Stimulated activated CD4-positive, alpha-beta T cell treated with anti-CD3 and anti-CD28 coated beads, TNF-alpha, amount 100 ng/mL, for 4 hours (primary cell): ENCODE results near the gene CCL5.

ENCODE experiments used
- DNase-seq, 3 experiments: peaks; one replicate each; pipeline ENCODE4 v3.0.0-alpha.2; 2020; ENCODE audit warnings: low read depth in 3 of 3

Gene CCL5

DNA sequence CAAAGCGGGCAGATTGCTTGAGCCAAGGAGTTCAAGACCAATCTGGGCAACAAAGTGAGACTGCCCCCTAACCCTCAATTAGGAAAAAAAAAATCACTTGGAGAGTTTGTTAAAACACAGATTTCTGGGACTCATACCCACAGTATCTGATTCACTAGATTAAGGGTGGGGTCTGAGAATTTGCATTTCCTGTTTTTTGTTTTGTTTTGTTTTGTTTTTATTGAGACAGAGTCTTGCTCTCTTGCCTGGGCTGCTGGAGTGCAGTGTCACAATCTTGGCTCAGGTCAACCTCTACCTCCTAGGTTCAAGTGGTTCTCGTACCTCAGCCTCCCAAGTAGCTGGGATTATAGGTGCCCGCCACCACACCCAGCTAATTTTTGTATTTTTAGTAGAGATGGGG, 12.6 kb downstream of the CCL5 start:
- no peak for DNase-seq

DNA sequence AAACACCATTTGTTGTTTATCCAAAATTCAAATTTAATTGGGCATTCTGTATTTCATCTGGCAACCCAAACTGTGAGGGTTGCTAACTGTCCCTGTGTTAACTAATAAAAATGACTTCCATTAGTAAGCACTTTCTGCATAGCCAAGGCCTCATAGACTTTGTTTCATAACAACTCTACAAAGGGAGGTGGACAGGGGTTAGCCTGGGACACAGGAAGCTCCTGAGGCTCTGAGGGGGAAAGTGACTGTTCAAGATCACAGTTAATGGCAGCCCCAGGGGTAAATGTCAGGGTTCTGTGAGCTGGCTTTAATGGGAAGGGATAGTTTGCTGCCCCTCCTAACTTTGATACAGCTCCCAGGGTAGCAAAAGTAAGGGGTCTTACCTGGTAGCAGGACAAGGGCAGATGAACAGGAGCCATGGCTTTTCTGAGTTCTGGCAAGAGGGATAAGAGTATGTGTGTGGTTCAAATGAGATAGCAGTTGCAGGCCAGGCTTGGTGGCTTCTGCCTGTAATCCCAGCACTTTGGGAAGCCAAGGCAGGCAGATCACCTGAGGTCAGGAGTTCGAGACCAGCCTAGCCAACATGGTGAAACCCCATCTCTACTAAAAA, 13.7 kb downstream of the CCL5 start:
- DNase-seq, result no peak

DNA sequence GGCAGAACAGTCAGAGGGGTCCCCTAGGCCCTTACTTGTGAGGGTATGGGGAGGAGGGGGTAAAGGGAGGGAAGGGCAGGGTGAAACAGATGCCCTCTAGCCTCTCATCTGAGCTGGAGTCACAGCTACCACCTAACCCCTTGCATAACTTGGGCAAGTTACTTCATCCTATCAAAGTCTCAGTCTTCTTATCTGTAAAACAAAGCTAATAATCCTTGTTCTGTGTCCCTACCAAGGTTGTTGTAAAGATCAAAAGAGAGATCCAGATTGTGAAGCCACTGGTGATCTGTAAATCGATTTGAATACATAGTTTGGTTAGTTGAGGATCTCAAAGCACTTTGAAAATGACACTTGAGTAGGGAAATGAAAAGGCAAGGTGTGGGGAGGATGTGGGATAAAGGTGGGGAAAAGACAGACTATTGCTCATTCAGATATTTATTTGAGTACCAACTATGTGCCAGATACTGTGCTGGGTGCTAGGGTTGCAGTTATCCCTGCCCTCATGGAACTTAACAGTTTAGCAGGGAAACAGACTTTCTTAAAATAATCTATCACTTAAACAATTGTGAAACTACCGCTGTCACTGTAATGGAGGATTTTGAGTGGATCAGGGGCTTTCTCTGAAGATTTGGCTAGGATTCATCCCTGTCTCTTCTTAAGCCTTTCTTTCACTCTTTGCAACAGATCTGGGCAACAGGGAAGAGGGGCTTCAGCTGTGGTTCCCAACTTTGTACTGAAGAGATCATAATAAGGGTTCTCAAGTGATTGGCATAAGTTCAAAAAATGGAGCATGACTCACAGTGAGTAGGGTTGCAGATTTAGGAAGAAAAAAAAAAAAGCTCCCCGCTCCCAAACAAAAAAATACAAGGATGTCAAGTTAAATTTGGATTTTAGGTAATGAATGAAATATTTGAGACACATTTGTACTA, 14.5 kb downstream of the CCL5 start:
- DNase-seq, result no peak

DNA sequence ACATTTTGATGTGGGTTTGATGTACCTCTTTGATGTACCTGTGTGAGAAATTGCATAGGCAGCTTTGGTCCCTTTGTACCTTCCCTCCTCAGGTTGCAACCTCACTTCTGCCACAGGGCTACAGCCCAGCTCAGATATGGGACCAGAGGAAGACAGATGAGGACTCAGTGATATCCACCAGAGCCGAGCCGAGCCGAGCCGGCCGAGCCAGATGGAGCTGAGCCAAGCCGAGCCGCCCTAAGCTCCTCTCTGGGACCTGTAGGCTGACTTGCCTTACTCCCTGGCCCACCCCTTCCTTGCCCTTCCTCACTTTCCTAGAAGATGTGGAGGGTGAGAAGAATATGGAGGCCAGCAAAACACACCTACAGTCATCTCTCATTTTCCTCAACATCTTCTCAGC, 15.3 kb downstream of the CCL5 start:
- no peak for DNase-seq

DNA sequence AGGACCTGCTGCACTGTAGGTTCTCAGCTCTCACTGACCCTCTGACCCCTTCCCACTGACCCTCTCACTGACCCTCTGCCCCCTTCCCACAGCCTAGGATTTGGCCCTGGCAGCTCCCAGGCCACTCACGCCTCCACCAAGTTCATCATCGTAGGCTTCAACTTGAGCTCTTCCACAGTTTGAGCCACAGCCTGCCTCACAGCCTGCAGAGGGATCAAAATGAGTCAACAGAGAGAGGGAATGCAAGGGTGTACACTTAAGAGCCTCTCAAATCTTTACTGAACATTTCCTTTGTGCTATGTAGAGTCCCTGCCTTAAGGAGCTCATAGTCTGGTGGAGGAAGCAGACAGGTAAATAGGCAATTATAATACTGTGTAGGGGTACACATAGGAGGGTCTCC, 23.6 kb downstream of the CCL5 start:
- DNase-seq, result no peak

DNA sequence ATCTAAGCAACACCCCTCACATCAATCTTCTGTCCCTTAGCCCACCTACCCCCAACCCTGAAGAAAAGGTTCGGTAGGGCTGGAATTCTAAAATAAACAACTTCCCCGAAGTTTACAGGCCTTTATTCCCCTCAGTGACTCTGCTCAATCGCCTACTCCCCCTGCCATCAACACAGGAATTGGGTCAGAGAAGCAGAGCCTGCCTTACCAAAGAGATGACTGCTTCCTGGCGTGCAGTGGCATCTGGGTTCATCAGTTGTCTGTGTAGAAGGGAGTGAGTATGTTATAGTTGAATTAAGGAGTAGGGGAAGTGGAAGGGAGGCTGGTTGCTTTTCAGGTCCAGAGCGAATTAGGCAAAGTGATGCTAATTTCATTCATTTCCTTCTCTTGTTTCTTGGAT, 24.2 kb downstream of the CCL5 start:
- DNase-seq, result no peak

DNA sequence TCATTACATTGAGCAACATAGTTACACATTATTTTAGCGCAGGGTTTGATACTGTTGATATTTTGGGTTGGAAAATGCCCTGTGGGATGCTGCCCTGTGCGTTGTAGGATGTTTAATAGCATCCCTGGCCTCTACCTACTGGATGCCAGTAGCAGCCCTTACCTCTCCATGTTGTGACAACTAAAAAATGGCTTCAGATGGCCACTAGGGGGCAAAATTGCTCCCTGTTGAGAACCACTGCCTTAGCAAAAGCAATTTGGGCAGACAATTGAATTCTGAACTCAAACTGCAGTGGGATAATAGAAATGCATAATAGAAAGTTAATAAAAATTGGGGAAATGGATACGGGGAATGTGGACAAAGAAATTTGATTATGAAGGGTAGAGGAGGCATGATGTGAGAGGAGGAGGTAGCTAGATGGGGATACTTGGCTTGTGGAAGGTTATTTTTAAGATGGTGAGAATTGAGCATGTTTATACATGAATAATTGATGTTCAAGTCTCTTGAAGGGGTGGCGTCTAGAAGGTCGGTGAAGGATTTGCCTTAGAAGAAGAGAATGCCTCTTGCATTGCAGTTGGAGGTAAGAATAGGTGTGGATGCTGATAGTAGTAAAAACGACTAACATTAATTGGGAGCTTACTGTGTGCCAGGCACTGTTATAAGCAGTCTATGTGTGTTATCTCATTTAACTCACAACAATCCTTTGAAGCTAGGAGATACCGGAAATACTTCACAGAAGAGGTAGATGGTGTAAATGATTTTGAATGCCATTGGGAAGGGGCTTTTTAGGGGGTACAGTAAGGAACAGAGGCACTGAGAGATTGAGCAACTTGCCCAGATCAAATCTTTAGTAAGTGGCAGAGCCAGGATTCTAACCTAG, 30.5 kb downstream of the CCL5 start:
- DNase-seq, result peak in 1 of 3 experiments; percentile 34

DNA sequence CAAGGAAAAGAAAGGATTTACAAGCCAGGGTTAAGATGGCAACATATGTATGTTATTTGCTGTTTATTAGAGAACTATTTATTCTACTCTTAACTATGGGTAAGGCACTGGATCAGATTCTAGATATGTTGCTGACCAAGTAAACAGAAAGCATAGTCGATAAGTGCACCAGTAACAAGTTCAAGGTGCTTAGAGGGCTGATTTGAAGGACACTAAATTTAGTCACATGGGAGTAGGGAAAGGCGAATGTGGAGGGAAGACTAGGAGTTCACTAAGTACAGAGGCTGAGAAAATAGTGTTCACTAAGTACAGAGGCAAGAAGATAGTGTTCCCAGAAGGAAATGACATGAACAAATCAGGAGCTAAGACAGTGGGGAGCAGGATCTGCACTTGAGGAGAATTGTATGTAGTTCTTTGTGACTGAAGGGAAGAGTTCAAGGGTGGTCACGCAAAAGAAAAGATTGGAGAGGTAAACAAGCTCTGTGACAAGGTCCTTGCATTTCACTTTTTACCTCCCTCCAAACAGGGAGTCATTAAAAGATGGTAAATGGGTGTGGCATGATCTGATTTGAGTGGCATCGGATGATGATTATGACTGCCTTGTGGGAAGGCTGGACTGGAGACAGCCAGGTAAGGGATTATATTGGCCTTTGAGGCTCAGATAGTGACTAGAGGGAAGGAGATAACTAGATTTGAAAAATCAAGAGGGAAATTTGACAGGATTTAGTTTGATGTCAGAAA, 32.4 kb downstream of the CCL5 start:
- DNase-seq, result no peak

DNA sequence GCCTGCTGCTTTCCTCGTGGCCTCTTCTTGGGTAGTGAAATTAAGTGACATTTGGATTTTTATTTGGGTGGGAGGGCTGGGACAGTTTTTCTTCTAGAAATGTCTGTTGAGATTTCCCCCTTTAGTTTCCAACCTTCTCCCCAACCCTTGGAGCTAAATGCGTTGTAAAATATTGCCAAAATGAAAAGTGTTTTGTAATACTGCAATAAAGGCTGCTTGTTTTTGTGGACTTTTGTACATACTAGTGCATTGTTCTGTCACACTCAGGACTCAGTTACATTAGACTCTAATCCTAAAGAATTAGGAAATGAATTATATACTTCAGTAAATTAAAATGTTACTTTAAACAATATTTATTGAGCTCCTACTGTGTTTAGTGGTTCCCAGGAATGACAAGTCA, 33.2 kb downstream of the CCL5 start:
- no peak for DNase-seq

DNA sequence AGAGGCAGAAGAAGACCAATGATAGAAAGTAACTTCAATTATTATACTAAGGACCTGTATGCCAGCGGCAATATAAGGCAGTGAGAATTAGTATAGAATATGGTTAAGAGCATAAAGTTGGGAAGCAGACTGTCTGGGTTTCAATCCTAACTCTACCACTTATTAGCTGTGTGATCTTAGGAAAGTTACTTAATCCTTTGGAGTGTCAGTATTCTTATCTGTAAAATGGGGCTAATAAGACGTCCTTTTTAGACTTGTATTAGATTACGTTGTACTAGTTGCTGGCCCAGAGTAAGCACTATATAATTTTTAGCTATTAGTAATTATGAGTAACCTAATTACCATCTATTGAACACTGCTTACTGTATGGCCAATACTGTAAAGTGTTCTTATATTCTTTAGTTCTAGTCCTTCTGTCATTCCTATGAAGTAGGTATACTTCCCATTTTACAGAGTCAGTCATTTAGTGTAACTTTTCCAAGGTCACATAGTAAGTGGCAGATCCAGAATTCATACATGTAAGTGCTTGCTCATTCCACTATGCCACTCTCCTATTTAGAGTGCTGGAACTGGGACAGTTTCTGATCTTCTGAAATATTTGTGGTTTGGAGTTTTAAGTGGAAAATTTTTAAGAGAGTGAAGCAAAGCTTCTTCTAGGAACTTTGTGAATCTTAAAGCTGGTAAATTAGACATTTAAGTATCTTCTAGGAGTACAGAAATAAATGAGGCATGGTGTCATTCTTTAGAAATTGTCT, 33.9 kb downstream of the CCL5 start:
- DNase-seq, result no peak

DNA sequence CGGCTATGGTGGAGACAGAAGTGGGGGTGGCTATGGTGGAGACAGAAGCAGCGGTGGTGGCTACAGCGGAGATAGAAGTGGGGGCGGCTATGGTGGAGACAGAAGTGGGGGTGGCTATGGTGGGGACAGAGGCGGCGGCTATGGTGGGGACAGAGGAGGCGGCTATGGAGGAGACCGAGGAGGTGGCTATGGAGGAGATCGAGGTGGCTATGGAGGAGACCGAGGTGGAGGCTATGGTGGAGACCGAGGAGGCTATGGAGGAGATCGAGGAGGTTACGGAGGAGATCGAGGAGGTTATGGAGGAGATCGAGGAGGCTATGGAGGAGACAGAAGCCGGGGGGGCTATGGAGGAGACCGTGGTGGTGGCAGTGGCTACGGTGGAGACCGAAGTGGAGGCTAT, 35.6 kb downstream of the CCL5 start:
- DNase-seq, result no peak

DNA sequence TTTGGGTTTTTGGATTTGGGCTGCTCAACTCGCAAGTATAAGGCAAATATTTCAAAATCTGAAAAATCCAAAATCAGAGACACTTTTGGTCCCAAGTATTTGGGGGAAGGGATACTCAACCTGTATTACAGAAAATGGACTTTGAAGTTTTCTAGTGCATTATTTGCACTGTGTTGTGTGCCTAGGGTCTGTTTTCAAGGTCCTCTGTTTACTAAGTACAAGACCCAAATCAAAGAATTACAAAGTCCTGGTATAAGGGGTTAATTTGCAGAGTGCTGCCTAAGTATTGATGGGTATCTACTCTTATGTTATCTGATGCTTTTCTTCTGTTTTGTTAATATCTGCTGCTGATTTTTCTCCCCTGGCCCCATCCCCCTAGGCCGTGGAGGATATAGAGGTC, 36.5 kb downstream of the CCL5 start:
- no peak for DNase-seq

DNA sequence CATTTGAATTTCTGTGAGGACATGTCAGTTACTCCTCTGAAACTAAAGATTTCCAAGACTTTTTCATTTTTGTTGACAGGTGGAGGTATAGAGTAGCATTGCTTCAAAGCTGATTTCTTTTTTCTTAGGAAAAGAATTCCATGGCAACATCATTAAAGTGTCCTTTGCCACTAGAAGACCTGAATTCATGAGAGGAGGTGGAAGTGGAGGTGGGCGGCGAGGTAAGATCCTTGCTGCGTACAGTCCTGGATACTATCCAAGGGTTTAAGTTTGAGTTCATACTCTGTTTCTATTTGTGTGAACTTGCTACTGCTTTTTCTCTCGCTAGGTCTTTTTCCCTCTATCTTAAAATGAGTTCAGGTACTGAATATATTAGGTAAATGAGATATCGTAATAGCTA, 37.9 kb downstream of the CCL5 start:
- DNase-seq, result no peak

DNA sequence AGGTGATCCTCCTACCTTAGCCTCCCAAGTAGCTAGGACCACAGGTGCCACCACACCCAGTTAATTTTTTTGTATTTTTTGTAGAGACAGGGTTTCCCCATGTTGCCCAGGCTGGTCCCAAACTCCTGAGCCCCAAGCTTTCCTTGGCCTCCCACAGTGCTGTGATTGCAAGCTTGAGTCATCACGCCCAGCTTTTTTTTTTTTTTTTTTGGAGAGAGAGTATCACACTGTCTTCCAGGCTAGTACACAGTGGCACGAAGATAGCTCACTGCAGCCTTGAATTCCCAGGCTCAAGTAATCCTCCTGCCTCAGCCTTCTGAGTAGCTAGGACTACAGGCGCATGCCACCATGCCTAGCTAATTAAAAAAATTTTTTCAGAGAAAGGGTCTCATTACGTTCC, 38.7 kb downstream of the CCL5 start:
- DNase-seq, result no peak

DNA sequence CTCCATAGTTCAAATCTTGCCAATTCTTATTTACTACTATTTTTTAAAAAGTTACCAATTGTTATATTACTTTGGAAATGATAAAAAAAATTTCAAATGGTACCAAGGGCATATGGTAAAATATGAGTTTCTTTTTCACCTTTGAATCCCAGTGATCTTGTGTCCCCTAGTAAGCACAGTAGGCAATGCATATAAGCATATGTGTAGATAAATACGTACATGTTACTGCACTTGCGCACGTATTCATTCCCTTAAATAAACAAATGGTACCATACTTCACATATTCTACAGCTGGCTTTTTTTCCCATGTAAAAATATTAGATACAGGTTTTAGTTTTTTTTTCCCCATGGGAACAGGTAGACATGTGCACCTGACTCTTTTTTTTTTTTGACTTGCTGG, 39.1 kb downstream of the CCL5 start:
- DNase-seq, result no peak

DNA sequence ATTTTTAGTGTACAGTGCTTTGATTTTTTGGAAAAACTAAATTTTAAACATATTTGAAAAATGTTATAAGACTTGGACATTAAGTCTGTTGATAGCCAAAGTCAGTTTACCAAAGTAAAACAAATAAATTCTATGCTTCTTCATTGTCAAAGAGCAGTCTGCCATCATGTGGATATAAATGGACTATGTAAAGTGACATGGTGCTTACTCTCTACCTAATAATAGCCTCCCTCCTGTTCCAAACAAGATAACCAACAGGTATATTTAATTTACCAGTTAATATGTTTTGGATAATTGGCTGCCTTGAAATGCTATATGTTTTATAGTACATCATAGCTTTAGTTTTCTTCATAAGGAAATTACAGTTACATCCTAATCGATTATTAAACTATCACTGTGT, 55.0 kb downstream of the CCL5 start:
- DNase-seq, result no peak
